Measurements from ENCODE around the gene CXCL14.

- TF ChIP-seq GABPA (IDR thresholded peaks at IDR 0.05; ENCODE audit: low read depth) (no peak), CTCF (IDR thresholded peaks at IDR 0.05) (no peak), YY1 (IDR thresholded peaks at IDR 0.05; ENCODE audit: low read depth) (no peak), TAF1 (IDR thresholded peaks at IDR 0.05; ENCODE audit: borderline replicate concordance, low read depth, low read length) (no peak), RAD21 (IDR thresholded peaks at IDR 0.05; ENCODE audit: low read length) (no peak), USF1 (IDR thresholded peaks at IDR 0.05; ENCODE audit: borderline replicate concordance, low read depth) (no peak), POLR2AphosphoS5 (IDR thresholded peaks at IDR 0.05; ENCODE audit: low read depth, low read length) (no peak), ZBTB33 (IDR thresholded peaks at IDR 0.05; ENCODE audit: borderline replicate concordance, low read depth) (no peak), FOSL2 (IDR thresholded peaks at IDR 0.05; ENCODE audit: borderline replicate concordance, low read depth) (no peak), IRF3 (IDR thresholded peaks at IDR 0.05; ENCODE audit: low read depth, low read length) (no peak), CHD2 (IDR thresholded peaks at IDR 0.05; ENCODE audit: low read length, partially characterized antibody) (no peak), TCF12 (IDR thresholded peaks at IDR 0.05) (no peak), REST (IDR thresholded peaks at IDR 0.05; ENCODE audit: low read depth, low read length) (no peak)
These were observed 13.5 kb downstream of the CXCL14 start for GRCh38 chr5:135565266-135565665.
